HCT116 (cell line): ENCODE results near the gene LY6G6D.

ENCODE experiments used
- EZH2 ChIP-seq: fragments of 200-600 bp; sonication (generic); IDR thresholded peaks from 2 replicates; pipeline ENCODE4 v1.6.1; 2017; ENCODE audit warnings: antibody characterized with exemption, mixed run types
- REST ChIP-seq: IDR thresholded peaks from 2 replicates; pipeline ENCODE4 v1.6.1; 2012; ENCODE audit warnings: low read depth
- YY1 ChIP-seq: IDR thresholded peaks from 2 replicates; pipeline ENCODE4 v1.6.1; 2011; ENCODE audit warnings: low read length, low read depth, moderate library complexity, mild to moderate bottlenecking; ENCODE audit not compliant: insufficient replicate concordance; ENCODE audit errors: extremely low read depth

GRCh38 chr6:31765559-31765909, 50.4 kb downstream of the LY6G6D start:
- TF ChIP-seq EZH2 = no peak
- TF ChIP-seq REST = no peak
- no peak for TF ChIP-seq YY1
